IMR-90 (cell line): ENCODE results near the gene ETV6. TPM values are rescaled to one million over a fixed set of nuclear protein-coding genes. Genes with fewer than 3 reads are reported as not detected.

Source experiments
- ATAC-seq: fragments of 200-7000 bp; cut with Tn5 transposase; 2 replicates; pipeline ENCODE4 v1.9.1; 2020; ENCODE audit warnings: low read depth, mild to moderate bottlenecking, moderate library complexity
- BruUV-seq: library from RNA; stranded (reverse); fragments of 400-500 nt; replicated peaks from 2 replicates; lab custom pipeline; 2021; lab: Mats Ljungman, UMichigan
- CTCF ChIA-PET: fragments of 300-600 bp; formaldehyde crosslinking; extraction: SDS; loops from one replicate; lab custom pipeline; 2021; ENCODE audit warnings: antibody characterized with exemption; lab: Yijun Ruan, JAX
- POLR2A ChIA-PET: fragments of 300-600 bp; sonication (Branson Sonifier 250); formaldehyde crosslinking; loops from one replicate; lab custom pipeline; 2022; ENCODE audit warnings: antibody characterized with exemption; ENCODE audit not compliant: unreplicated experiment; lab: Charles Lee
- DNase-seq: peaks from one replicate; pipeline ENCODE4 v3.0.0; 2013
- H2AFZ ChIP-seq: replicated peaks from 2 replicates; pipeline ENCODE3; 2013; ENCODE audit warnings: low read length, mild to moderate bottlenecking; ENCODE audit not compliant: poor library complexity
- H2AK5ac ChIP-seq: 2 replicates; pipeline ENCODE4 v1.6.1; 2013; ENCODE audit warnings: low read depth, low read length, inconsistent platforms
- H2AK9ac ChIP-seq: replicated peaks from 2 replicates; pipeline ENCODE3; 2013; ENCODE audit warnings: mild to moderate bottlenecking, low read depth, low read length, moderate library complexity; ENCODE audit not compliant: poor library complexity
- H2BK120ac ChIP-seq: 2 replicates; pipeline ENCODE4 v1.6.1; 2013; ENCODE audit warnings: low read depth, low read length, inconsistent platforms
- H2BK15ac ChIP-seq: 3 replicates; pipeline ENCODE4 v1.6.1; 2013; ENCODE audit warnings: low read depth, low read length, inconsistent platforms
- H2BK20ac ChIP-seq: 2 replicates; pipeline ENCODE4 v1.6.1; 2013; ENCODE audit warnings: low read depth, mild to moderate bottlenecking, inconsistent platforms, low read length, moderate library complexity
- H2BK5ac ChIP-seq: 2 replicates; pipeline ENCODE4 v1.6.1; 2013; ENCODE audit warnings: mild to moderate bottlenecking, low read depth, low read length, inconsistent platforms; ENCODE audit not compliant: poor library complexity, severe bottlenecking
- H3K14ac ChIP-seq: replicated peaks from 2 replicates; pipeline ENCODE4 v1.6.1; 2013; ENCODE audit warnings: low read depth, low read length, inconsistent platforms
- H3K18ac ChIP-seq: 2 replicates; pipeline ENCODE4 v1.6.1; 2013; ENCODE audit warnings: low read depth, low read length, control low read depth
- H3K23ac ChIP-seq: 2 replicates; pipeline ENCODE4 v1.6.1; 2013; ENCODE audit warnings: low read depth, low read length, inconsistent platforms
- H3K27ac ChIP-seq: 2 replicates; pipeline ENCODE4 v1.5.1; 2013; ENCODE audit warnings: mild to moderate bottlenecking, control low read depth, low read length; ENCODE audit not compliant: insufficient read depth
- H3K27me3 ChIP-seq: 2 replicates; pipeline ENCODE4 v1.6.1; 2013; ENCODE audit warnings: low read length; ENCODE audit not compliant: control insufficient read depth, insufficient read depth
- H3K36me3 ChIP-seq: 2 replicates; pipeline ENCODE4 v1.6.1; 2013; ENCODE audit warnings: low read length, mixed read lengths; ENCODE audit not compliant: control insufficient read depth, insufficient read depth
- H3K4ac ChIP-seq: 2 replicates; pipeline ENCODE4 v1.6.1; 2013; ENCODE audit warnings: low read depth, low read length, inconsistent platforms
- H3K4me1 ChIP-seq: 2 replicates; pipeline ENCODE4 v1.6.1; 2013; ENCODE audit warnings: low read length, mixed read lengths; ENCODE audit not compliant: control insufficient read depth, insufficient read depth
- H3K4me2 ChIP-seq: 2 replicates; pipeline ENCODE4 v1.6.1; 2013; ENCODE audit warnings: low read depth, mild to moderate bottlenecking, control low read depth, low read length, moderate library complexity
- H3K4me3 ChIP-seq: 2 replicates; pipeline ENCODE4 v1.5.1; 2013; ENCODE audit warnings: low read depth, mild to moderate bottlenecking, control low read depth, low read length, moderate library complexity; ENCODE audit not compliant: insufficient read depth
- H3K56ac ChIP-seq: 2 replicates; pipeline ENCODE4 v1.6.1; 2013; ENCODE audit warnings: low read length, inconsistent platforms; ENCODE audit not compliant: insufficient read depth; ENCODE audit errors: extremely low read depth
- H3K79me1 ChIP-seq, 2 experiments: 2 replicates each; pipeline ENCODE4 v1.6.1; 2013; ENCODE audit warnings: low read length in 2 of 2, inconsistent platforms in 1 of 2, low read depth in 1 of 2
- H3K9ac ChIP-seq: 2 replicates; pipeline ENCODE4 v1.6.1; 2013; ENCODE audit warnings: low read depth, low read length, control low read depth
- H3K9me1 ChIP-seq: 2 replicates; pipeline ENCODE4 v1.6.1; 2013; ENCODE audit warnings: low read length, inconsistent platforms; ENCODE audit not compliant: insufficient read depth
- H3K9me3 ChIP-seq: 2 replicates; pipeline ENCODE4 v1.6.1; 2013; ENCODE audit warnings: low read length; ENCODE audit not compliant: control insufficient read depth, insufficient read depth
- H4K20me1 ChIP-seq: 2 replicates; pipeline ENCODE4 v1.6.1; 2013; ENCODE audit warnings: low read length, inconsistent platforms; ENCODE audit not compliant: insufficient read depth
- H4K5ac ChIP-seq: 2 replicates; pipeline ENCODE4 v1.6.1; 2013; ENCODE audit warnings: mild to moderate bottlenecking, low read depth, low read length, control low read depth
- H4K8ac ChIP-seq, 2 experiments: 2 replicates each; pipeline ENCODE4 v1.6.1; 2013; ENCODE audit warnings: low read depth in 2 of 2, low read length in 2 of 2, control low read depth in 1 of 2, inconsistent platforms in 1 of 2
- H4K91ac ChIP-seq: 2 replicates; pipeline ENCODE4 v1.6.1; 2013; ENCODE audit warnings: low read depth, low read length, inconsistent platforms; ENCODE audit not compliant: insufficient read depth
- BHLHE40 ChIP-seq: fragments of 150-350 bp; IDR thresholded peaks from 2 replicates; pipeline ENCODE4 v1.6.1; 2016; ENCODE audit warnings: mild to moderate bottlenecking, low read depth, low read length
- CEBPB ChIP-seq: IDR thresholded peaks from 2 replicates; pipeline ENCODE4 v1.6.1; 2012; ENCODE audit warnings: low read depth, low read length, improper control_type of control experiment
- CHD1 ChIP-seq: IDR thresholded peaks from 2 replicates; pipeline ENCODE4 v1.6.1; 2012; ENCODE audit warnings: low read depth, low read length, improper control_type of control experiment
- MAFK ChIP-seq: IDR thresholded peaks from 2 replicates; pipeline ENCODE4 v1.6.1; 2012; ENCODE audit warnings: low read depth, low read length, improper control_type of control experiment
- MAZ ChIP-seq: IDR thresholded peaks from 2 replicates; pipeline ENCODE4 v1.6.1; 2012; ENCODE audit warnings: low read depth, mild to moderate bottlenecking, low read length, improper control_type of control experiment, moderate library complexity, borderline replicate concordance
- MXI1 ChIP-seq: IDR thresholded peaks from 2 replicates; pipeline ENCODE4 v1.6.1; 2012; ENCODE audit warnings: low read depth, mild to moderate bottlenecking, low read length, moderate library complexity, borderline replicate concordance
- NFE2L2 ChIP-seq: fragments of 150-350 bp; IDR thresholded peaks from 2 replicates; pipeline ENCODE4 v1.6.1; 2016; ENCODE audit warnings: low read depth, mild to moderate bottlenecking, low read length
- POLR2A ChIP-seq: IDR thresholded peaks from 2 replicates; pipeline ENCODE4 v1.6.1; 2012; ENCODE audit warnings: mild to moderate bottlenecking, low read depth, low read length
- RAD21 ChIP-seq: IDR thresholded peaks from 2 replicates; pipeline ENCODE4 v1.6.1; 2012; ENCODE audit warnings: low read length, improper control_type of control experiment
- RCOR1 ChIP-seq: IDR thresholded peaks from 2 replicates; pipeline ENCODE4 v1.6.1; 2012; ENCODE audit warnings: mild to moderate bottlenecking, low read length, improper control_type of control experiment; ENCODE audit not compliant: insufficient replicate concordance
- RFX5 ChIP-seq: IDR thresholded peaks from 2 replicates; pipeline ENCODE4 v1.8.0; 2012; ENCODE audit warnings: low read depth, mild to moderate bottlenecking, low read length, moderate library complexity
- WGBS, 2 experiments: methylation state at CpG; one replicate each; pipeline versions ENCODE4 v1.1.5 to v1.1.7; 2013; ENCODE audit warnings: missing lambda C conversion rate in 2 of 2; ENCODE audit not compliant: insufficient read length in 1 of 2; ENCODE audit errors: extremely low coverage in 2 of 2; 5-methylcytosine and 5-hydroxymethylcytosine counted together
- dilution Hi-C: fragments of 300-500 bp; cut with HindIII; formaldehyde crosslinking; loops from one replicate; pipeline ENCODE4 v1.14.3; 2018; ENCODE audit warnings: low sequenced_read_pairs; ENCODE audit not compliant: unreplicated experiment
- in situ Hi-C: fragments of 300-500 bp; cut with MboI; formaldehyde crosslinking; loops from 3 replicates; pipeline ENCODE4 v1.14.3; 2019; ENCODE audit warnings: low sequenced_read_pairs, inconsistent platforms, mixed read lengths
- intact Hi-C: fragments of 100-400 bp; cut with micrococcal nuclease; formaldehyde crosslinking; loops from 2 replicates; pipeline ENCODE4 v1.10.0; 2022
- polyA plus RNA-seq, 3 experiments: library from polyadenylated mRNA; depleted of rRNA; stranded (reverse); fragments of >200 nt; gene quantifications; 2 replicates each; pipeline ENCODE4 v1.2.3, GENCODE V29; 2012; ENCODE audit warnings: low replicate concordance in 1 of 3
- total RNA-seq: library from RNA; depleted of rRNA; stranded (reverse); fragments of >200 nt; gene quantifications from 2 replicates; pipeline ENCODE4 v1.2.3, GENCODE V29; 2012
- TF ChIP-seq, protein P1 (sequence below): conservative IDR thresholded peaks from 2 replicates; pipeline ENCODE4 v1.5.1; 2012; ENCODE audit warnings: mild to moderate bottlenecking, low read depth, low read length, improper control_type of control experiment
- TF ChIP-seq, protein P2 (sequence below): fragments of 150-350 bp; IDR thresholded peaks from 2 replicates; pipeline ENCODE4 v1.6.1; 2016; ENCODE audit warnings: low read depth, mild to moderate bottlenecking, low read length, moderate library complexity, borderline replicate concordance
- TF ChIP-seq, protein P3 (sequence below): fragments of 150-350 bp; IDR thresholded peaks from 2 replicates; pipeline ENCODE4 v1.6.1; 2017; ENCODE audit warnings: mild to moderate bottlenecking, antibody characterized with exemption, low read length, low read depth

ETV6 gene
- total and polyA plus RNA-seq, 2 of the 4 experiments (the other 2 are of a cell fraction) = 8.4 to 9.9 TPM

GRCh38 chr12:11655842-11656241, 6.4 kb downstream of the ETV6 start:
- intact Hi-C loops = loop anchor here (10.0 kb wide), 1 partner anchor 679 kb away; no protein-coding TSS in a partner anchor
- no peak for ATAC-seq
- H2BK120ac ChIP-seq = no peak overlapping the region
- CTCF ChIA-PET = no interaction called here
- H2BK15ac ChIP-seq = no peak overlapping the region
- H2BK20ac ChIP-seq = no peak overlapping the region
- no TSS peak for BruUV-seq
- H3K56ac ChIP-seq = no peak overlapping the region
- TF ChIP-seq, protein P1, sequence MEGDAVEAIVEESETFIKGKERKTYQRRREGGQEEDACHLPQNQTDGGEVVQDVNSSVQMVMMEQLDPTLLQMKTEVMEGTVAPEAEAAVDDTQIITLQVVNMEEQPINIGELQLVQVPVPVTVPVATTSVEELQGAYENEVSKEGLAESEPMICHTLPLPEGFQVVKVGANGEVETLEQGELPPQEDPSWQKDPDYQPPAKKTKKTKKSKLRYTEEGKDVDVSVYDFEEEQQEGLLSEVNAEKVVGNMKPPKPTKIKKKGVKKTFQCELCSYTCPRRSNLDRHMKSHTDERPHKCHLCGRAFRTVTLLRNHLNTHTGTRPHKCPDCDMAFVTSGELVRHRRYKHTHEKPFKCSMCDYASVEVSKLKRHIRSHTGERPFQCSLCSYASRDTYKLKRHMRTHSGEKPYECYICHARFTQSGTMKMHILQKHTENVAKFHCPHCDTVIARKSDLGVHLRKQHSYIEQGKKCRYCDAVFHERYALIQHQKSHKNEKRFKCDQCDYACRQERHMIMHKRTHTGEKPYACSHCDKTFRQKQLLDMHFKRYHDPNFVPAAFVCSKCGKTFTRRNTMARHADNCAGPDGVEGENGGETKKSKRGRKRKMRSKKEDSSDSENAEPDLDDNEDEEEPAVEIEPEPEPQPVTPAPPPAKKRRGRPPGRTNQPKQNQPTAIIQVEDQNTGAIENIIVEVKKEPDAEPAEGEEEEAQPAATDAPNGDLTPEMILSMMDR = no peak
- TF ChIP-seq RCOR1 (no peak), CEBPB (no peak), CHD1 (no peak), RAD21 (no peak), RFX5 (no peak), NFE2L2 (no peak), MXI1 (no peak), POLR2A (no peak), BHLHE40 (no peak), MAFK (no peak), MAZ (no peak)
- TF ChIP-seq, protein P2, sequence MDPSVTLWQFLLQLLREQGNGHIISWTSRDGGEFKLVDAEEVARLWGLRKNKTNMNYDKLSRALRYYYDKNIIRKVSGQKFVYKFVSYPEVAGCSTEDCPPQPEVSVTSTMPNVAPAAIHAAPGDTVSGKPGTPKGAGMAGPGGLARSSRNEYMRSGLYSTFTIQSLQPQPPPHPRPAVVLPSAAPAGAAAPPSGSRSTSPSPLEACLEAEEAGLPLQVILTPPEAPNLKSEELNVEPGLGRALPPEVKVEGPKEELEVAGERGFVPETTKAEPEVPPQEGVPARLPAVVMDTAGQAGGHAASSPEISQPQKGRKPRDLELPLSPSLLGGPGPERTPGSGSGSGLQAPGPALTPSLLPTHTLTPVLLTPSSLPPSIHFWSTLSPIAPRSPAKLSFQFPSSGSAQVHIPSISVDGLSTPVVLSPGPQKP = no peak
- TF ChIP-seq, protein P3, sequence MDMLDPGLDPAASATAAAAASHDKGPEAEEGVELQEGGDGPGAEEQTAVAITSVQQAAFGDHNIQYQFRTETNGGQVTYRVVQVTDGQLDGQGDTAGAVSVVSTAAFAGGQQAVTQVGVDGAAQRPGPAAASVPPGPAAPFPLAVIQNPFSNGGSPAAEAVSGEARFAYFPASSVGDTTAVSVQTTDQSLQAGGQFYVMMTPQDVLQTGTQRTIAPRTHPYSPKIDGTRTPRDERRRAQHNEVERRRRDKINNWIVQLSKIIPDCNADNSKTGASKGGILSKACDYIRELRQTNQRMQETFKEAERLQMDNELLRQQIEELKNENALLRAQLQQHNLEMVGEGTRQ = no peak
- in situ Hi-C loops = no loop called here
- POLR2A ChIA-PET = no interaction called here
- H3K9me1 ChIP-seq = peaks cover 11% of the 10 kb centered on the region; the same call in 1 of the 2 replicates
- no peak overlapping the region for H2AFZ ChIP-seq
- H3K27ac ChIP-seq = no peak overlapping the region
- no peak overlapping the region for H3K9ac ChIP-seq
- peaks cover 50% of the 10 kb centered on the region for H4K20me1 ChIP-seq
- H3K14ac ChIP-seq = no peak overlapping the region
- H4K8ac ChIP-seq = no peak overlapping the region
- WGBS, 2 experiments = no CpG with 5 or more reads among the region's 5 CpGs
- no peak overlapping the region for H3K4me2 ChIP-seq
- H3K9me3 ChIP-seq = no peaks in the 10 kb centered on the region
- peaks cover 17% of the 10 kb centered on the region for H3K4me1 ChIP-seq
- H2BK5ac ChIP-seq = no peak overlapping the region
- H2AK5ac ChIP-seq = no peak overlapping the region
- H4K5ac ChIP-seq = no peak overlapping the region
- H3K18ac ChIP-seq = no peak overlapping the region
- no peaks in the 10 kb centered on the region for H3K27me3 ChIP-seq
- H3K36me3 ChIP-seq = no peaks in the 10 kb centered on the region; the same call in 1 of the 2 replicates
- dilution Hi-C loops = no loop called here
- no peak overlapping the region for H4K91ac ChIP-seq
- no peak overlapping the region for H3K23ac ChIP-seq
- no peak overlapping the region for H2AK9ac ChIP-seq
- H3K79me1 ChIP-seq = peaks cover 13 to 85% of the 10 kb centered on the region in 2 experiments
- H3K4ac ChIP-seq = no peak overlapping the region
- H3K4me3 ChIP-seq = no peak overlapping the region
- DNase-seq = no peak
